Upper lobe of left lung (tissue), 4 donors: ENCODE data around the gene MEIOSIN.

Experiments used
- CTCF ChIP-seq, 6 experiments: fragments of 450-650 bp in 4 of 6; fragments of 200-600 bp in 2 of 6; sonication (generic) in 2 of 6; IDR thresholded peaks; one replicate each; pipeline ENCODE4 v1.5.1; 2016 to 2019; ENCODE audit warnings: antibody characterized with exemption in 6 of 6
- EP300 ChIP-seq, 4 donors: sonication (generic); formaldehyde crosslinking; IDR thresholded peaks; one replicate each; pipeline ENCODE4 v1.5.1; 2017; ENCODE audit warnings: antibody characterized with exemption in 4 of 4, control low read depth in 2 of 4
- POLR2A ChIP-seq, 4 donors: fragments of 450-650 bp; IDR thresholded peaks; one replicate each; pipeline ENCODE4 v1.5.1; 2016 to 2017; ENCODE audit warnings: antibody characterized with exemption in 4 of 4, mild to moderate bottlenecking in 2 of 4
- POLR2AphosphoS5 ChIP-seq, 2 donors: sonication (generic); formaldehyde crosslinking; IDR thresholded peaks; one replicate each; pipeline ENCODE4 v1.5.1; 2017; ENCODE audit warnings: antibody characterized with exemption in 2 of 2

GRCh38 chr19:45705115-45705514, 28.1 kb upstream of the MEIOSIN start:
- TF ChIP-seq CTCF (IDR thresholded peaks at IDR 0.05) = no peak
- TF ChIP-seq POLR2AphosphoS5 (IDR thresholded peaks at IDR 0.05) = no peak
- no peak for TF ChIP-seq POLR2A (IDR thresholded peaks at IDR 0.05)
- no peak for TF ChIP-seq EP300 (IDR thresholded peaks at IDR 0.05)
